ENCODE measurements around the gene EFNA2.
"Not testable (repeated sequence)": the region's sequence is repeated elsewhere in the genome, so short reads cannot be mapped to it uniquely, and the experiment has no call there.

EFNA2 gene

GRCh38 chr19:1318678-1319471, 33.2 kb downstream of the EFNA2 start:
- DNase-seq (ENCODE audit: low read depth in 2 of 2) = no peak

GRCh38 chr19:1320282-1320650, 34.6 kb downstream of the EFNA2 start:
- not testable (repeated sequence) for DNase-seq (ENCODE audit: low read depth in 2 of 2)

GRCh38 chr19:1321539-1321938, 35.9 kb downstream of the EFNA2 start:
- DNase-seq (ENCODE audit: low read depth in 2 of 2) = no peak

- no peak for DNase-seq (ENCODE audit: low read depth in 2 of 2)
Observed at GRCh38 chr19:1322198-1322981, 36.7 kb downstream of the EFNA2 start.

GRCh38 chr19:1324249-1324805, 38.7 kb downstream of the EFNA2 start:
- DNase-seq (ENCODE audit: low read depth in 2 of 2) = no peak

GRCh38 chr19:1324806-1325567, 39.3 kb downstream of the EFNA2 start:
- DNase-seq (ENCODE audit: low read depth in 2 of 2) = no peak

- DNase-seq (ENCODE audit: low read depth in 2 of 2) = no peak
Observed at GRCh38 chr19:1325568-1326294, 40.1 kb downstream of the EFNA2 start.

GRCh38 chr19:1327125-1327524, 41.5 kb downstream of the EFNA2 start:
- no peak for DNase-seq (ENCODE audit: low read depth in 2 of 2)

- DNase-seq (ENCODE audit: low read depth in 2 of 2) = not testable (repeated sequence)
Observed at GRCh38 chr19:1332208-1332607, 46.5 kb downstream of the EFNA2 start.

GRCh38 chr19:1336079-1336684, 50.5 kb downstream of the EFNA2 start:
- no peak for DNase-seq (ENCODE audit: low read depth in 2 of 2)

- DNase-seq (ENCODE audit: low read depth in 2 of 2) = no peak
Observed at GRCh38 chr19:1340681-1341469, 55.2 kb downstream of the EFNA2 start.

- DNase-seq (ENCODE audit: low read depth in 2 of 2) = no peak
Observed at GRCh38 chr19:1343041-1343440, 57.4 kb downstream of the EFNA2 start.

GRCh38 chr19:1349211-1349610, 63.5 kb downstream of the EFNA2 start:
- DNase-seq (ENCODE audit: low read depth in 2 of 2) = no peak

GRCh38 chr19:1350867-1351266, 65.2 kb downstream of the EFNA2 start:
- DNase-seq (ENCODE audit: low read depth in 2 of 2) = no peak
